NOMO-1 treated with dmso at 0.1 percent for 144 hours (cell line): Measurements from ENCODE around the gene ARF3.

ENCODE experiments used
- DNase-seq: peaks from one replicate; lab custom pipeline; 2025; ENCODE audit not compliant: unreplicated experiment; lab: John Stamatoyannopoulos, UW

ARF3 gene

DNA sequence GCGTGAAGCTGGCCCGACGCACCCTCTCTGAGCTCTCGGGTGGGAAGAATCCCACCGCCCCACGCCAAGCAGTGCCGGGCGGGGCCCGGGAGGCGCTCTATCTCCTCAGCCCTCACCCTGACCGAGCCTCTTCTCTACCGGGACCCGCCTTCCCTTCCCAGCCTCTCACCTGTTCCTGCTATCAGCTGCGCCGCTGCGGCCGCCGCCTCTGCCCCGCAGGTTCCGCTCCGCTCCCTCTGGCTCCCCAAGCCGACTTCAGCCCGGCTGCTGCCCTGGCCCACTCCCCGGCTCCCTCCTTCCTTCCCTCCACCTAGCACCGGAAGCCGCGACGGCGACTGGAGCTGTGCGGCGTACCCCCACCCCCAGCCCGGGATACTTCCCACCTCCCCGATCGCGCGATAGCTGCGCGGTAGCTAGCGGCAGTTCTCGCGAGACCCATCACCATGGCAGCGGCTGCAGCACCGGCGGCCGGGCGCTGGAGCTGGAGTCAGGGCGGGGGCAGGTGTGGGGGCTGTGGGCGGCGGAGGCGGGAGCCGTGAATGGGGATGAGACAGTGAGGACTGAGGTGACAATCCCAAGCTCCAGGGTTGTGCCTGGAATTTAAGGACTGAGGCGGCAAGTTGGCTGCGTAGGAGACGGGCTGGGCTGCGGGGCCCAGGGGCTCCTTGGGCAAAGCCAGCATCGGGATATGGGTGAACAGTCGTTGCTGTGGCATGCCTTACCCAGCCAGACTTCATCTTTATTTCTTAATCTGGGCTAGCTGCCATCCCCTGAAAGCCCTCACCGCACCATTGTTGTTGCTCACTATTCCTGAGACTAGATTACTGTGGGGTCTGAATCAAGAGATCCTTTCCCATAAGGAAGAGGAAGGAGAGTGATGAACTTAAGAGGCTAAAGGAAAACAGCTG is at the start of gene ARF3:
Gene ARF3 (minus strand): TSS at position 347 of the 908 bp plus-strand sequence. CDS start 16,392 bp downstream, outside the sequence.
- peak; percentile 93 for DNase-seq

DNA sequence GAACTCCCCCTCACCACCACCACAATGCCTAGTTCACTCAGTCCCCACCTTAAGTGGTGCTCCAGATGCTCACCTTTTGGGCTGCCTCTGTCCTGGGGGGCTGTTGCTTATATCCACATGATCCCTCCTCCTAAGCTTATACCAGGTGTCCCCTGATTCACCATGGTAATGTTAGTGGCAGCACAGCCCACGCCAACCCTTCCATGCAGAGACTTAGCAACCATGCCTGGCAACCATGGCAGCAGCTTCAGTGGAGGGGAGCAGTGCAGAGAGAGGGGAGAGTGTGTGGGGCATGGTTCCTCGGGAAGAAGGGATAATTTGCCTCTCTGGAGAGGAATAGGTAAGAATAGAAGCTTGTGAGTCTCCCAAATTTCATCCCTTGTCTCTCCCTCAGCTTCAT is 43.1 kb upstream of the ARF3 start:
- no peak for DNase-seq

DNA sequence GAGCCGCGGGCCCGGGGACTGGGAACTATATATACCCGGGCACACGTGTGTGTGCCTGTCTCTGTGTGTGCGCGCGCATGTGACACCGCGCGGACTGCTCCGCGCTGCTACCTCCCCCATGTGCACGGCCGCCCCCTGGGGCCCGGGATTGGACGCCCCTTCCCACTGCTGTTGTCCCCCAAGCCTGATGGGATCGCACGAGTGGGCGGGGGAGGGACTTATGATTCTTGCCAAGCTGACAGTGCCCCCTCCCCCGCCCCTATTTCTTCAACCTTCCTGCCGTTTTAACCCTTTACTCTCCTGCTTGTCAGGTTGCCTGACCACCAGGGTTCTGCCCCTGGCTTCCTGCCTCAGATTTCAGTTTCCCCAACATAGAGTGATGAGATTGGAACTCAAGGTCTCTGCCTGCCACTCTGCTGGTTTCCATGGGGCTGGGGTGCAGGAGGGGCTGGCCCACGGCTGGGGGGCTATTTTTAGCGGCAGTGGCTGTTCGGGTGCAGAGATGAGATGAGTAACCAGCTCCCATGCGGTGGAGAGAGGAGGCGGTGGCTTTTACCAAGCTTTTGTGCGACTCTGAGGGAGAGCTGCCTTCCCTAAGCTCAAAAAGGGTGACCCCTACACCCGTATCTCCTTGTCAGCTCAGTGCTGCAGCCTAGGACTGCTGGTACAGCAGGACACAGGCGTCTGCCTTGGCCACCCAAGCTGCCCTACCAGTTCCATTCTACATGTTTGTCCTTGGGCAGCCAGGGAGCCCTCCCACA is 42.3 kb upstream of the ARF3 start, which contains the start of gene DDN:
Gene DDN (minus strand): TSS at position 5 of the 761 bp plus-strand sequence. CDS start 88 bp downstream, outside the sequence.
- no peak for DNase-seq

DNA sequence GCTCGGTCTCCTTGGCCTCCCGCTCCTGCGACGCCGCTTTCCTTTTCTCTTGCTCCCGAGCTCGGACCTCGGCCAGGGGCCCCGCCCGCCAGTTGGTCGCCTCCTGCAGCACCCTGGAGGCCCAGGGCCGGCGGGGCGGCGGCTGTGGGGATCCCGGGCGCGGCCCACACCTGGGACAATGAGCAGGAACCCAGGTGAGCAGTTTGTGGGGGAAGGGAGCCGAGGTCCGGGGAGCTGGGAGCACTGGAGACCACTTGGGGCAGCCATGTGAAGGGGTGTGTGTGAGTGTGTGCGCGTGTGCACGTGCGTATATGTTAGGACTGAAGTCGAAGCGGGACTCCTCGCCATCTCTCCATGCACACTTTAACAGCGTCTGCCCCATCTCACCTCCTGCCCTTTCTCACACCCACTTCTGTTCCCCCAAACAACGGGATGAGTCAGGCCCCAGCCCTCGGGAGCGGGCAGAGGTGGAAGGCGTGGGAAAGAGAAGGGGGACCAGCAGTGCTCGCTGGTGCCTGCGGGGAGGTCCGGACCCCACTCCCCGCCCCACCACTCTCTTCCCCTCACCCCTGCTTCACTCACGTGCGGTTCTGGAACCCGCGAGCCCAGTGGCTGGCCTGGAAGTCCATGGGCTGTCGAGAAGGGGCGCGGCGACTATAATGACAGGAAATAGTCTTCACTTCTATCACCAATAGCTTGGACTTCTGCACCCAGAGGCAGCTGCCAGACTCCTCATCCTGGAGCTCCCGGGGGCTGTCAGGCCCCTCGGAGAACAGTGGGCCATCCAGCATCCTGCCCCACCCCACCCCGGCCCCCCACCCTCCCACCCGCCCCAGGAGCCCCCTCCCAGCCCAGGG is 41.4 kb upstream of the ARF3 start:
- DNase-seq: no peak

DNA sequence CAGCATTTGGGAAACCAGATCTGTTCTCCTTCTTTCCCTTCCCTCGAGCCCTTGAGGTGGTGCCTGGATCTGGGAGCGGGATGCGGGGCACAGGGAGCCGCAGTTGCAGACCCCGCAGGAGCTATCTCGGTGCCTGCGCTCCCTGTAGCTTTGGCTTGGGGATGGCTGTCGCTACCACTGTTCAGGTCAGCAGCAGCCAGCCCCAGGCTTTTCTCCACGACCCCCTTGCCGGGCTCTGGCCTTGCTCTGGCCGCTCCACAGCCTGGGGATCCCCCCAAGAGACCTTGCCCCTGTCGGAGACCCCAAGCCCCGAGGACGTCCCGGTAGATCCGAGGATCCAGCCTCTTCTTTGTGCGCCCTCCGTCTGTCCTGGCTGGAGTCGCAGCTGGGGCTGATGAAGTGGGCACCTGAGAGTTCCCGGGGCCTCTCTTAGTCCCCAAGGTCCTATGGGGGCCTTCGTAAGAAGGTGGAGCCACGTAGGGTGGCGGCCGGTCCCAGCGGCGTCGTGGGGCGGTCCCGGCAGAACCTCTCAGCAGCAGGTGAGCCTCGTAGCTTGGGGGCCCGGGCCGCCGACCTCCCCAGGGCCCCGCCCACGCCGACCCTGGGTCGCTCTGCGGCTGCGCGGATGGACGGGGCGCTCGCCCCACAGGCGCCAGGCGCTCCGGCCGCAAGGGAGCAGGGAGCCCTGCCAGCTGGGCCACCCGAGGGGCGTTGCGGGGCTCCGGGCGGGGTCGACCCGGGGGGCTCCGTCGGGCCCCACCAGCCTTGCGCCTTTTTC is 40.6 kb upstream of the ARF3 start:
- no peak for DNase-seq

DNA sequence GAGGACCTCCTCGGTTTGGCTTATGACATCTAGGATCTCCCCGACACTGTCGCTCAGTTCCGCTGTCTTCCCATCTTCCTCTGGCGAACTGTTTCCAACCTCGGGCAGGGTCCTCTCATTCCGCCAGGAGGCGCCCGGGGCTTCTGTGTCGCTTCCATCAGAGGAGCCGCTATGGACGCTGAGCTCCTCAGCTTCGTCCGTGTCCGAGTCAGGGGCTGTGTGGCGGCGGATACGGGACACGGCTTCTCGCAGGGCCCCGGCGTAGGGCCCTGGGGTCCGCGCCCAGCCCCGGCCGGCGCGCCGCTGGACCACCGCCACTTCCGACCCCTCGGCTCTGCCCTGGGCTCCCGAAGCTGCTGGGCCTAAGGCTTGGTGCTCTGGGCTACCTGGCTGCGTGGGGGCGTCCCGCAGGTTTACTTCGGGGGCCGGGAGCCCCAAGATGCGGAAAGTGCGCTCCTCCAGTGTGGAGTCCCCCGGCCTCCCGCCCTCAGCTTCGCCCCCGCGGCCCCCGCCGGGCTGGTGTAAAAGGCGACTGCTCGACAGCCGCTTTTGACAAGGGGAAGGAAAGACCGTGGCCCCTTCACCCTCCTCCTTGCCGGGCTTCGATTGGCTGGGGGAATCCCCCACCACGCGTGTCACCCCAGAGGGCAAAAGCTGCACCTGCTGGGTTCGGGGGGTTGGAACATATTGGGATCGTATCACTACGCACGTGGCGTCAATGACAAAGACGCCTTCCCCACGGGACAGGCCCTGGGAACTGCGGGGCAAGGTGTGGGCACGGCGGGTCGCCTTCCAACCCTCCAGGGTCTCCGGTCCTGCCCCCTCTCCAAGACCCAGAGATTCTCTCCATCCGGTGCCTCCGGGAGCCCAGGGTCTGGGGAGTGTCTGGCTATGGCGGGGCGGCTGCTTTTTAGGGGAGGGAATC is 39.8 kb upstream of the ARF3 start:
- peak; percentile 48 for DNase-seq

DNA sequence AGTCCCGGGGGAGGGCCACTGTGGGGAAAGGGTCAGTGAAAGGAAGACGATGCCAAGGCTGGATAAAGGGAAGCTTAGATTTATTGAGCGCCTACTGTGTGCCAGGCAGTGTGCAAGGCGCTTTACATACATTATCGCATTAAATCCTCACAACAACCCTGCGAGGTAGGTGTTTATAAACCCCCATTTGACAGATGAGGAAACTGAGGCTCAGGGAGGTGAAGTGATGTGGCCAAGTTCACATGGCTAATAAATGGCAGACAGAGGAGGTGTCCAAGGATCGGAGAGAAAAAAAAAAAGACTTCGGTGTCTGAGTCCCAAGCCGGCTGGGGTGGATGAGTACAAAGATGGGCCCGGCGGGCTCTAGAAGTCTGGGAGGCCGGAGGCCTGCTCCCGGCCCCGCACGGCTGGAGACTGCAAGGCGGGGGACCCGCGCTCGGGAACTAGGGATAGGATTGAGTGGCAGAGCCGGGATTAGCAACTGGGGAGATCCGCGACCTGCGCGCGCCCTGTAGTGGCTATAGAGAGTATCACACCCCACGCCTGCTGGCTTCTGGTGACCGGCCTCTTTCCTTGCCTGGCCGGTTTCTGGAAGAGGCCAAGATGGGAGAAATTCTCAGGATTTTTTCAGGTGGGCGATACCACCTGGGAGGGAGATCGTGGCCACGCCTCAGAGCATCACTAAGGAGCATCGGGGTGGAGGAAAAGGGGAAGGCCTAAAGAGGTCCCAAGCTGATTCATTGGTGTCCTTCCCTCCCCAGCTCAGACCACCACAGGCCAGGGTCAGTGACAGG is 38.0 kb upstream of the ARF3 start:
- DNase-seq: no peak

DNA sequence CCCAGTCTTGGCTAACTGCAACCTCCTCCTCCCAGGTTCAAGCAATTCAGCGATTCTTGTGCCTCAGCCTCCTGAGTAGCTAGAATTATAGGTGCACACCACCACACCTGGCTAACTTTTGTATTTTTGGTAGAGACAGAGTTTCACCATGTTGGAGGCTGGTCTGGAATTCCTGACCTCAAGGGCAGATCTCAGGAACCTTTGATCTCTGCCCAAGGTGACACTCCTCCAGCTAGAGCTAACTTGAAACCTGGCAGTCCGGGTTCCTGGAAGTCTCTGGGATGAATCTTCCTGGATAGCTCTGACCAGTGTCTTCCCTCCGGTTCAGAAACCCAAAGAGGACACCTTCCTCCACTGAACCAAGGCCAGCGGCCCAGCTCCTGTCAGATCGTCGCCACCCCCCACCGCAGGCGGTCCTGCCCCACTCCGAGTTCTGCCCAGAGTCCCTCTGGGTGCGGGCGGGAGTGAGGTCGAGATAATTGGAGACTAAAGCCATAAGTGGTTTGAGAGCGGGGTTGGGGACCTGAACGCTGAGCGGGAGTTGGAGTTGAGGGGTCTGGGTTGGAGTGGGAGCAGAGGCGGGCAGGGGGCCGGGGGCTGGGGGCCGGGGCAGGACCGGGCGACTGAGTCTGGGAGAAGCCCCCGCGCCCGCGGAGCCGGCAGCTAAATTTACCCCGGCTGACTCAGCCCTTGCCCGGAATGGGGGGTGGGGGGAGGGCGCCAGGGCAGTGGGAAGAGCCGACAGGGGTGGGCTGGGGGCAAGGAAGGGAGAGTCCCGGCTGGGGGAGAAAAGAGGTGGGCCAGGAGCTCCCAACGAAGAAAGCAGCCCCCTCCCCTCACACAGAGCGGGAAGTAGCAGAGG is 37.2 kb upstream of the ARF3 start:
- no peak for DNase-seq

DNA sequence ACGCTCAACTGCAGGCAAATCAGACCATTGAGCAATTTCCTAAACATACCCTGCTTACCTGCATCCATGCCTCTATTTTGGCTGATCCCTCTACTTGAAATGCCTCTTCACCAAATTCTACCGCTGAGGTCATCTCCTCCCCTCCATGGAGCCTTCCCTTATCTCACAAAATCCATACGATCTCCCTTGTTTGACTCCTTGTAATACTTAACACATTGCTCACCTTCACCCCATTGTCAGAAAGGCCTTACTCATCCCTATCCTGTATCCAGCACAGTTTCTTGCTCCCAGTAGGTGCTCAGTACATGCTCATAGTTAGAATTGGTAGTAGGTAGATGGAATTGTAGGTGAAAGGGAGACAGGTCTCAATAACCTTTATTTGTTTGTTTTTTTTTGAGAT is 36.5 kb upstream of the ARF3 start:
- DNase-seq: no peak

DNA sequence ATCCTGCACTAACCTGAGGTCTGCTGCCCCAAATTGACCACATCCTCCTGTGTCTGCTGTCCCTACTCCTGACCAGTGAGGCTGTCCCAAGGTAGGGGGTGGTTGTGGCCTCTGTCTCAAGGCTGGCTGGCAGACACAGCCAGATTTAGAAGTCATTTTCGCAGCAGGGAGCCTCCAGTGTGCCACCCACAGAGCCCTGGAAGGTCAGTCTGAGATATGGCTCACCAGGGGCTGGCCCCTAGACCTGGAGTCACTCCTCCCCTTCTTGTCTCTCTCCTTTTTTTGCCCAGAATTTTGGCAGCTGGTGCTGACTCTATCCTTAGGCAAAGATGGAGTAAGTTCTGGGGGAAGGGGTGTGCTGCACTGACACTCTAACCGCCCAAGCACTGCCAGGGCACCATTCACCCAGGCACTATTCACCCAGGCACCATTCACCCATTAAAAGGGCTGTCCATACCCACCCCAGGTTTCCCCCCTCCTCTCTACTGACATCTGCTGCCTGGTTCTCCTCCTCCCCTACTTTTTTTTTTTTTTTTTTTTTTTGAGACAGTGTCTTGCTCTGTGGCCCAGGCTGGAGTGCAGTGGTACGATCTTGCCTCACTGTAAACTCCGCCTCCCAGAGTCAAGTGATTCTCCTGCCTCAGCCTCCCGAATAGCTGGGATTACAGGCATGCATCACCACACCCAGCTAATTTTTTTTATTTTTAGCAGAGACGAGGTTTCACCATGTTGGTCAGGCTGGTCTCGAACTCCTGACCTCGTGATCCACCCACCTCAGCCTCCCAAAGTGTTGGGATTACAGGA is 34.2 kb upstream of the ARF3 start:
- no peak for DNase-seq

DNA sequence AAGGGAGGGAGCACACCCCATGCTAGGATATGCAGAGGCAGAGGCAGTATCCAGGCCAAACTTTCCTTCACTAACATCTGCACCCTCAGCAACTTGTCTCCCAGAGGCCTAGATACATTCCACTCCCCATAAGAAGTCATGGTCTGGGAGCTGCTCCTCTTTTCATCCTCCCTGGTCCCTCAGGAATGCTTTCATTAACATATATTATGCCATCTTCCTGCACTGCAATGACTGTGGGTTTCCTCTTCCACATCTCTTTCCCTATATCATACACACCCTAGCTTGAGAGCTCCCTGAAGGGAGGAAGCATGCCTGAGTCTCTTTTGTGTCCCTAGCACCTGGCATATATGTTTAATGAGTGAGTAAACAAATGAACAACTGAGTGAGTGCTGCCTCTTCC is 33.3 kb upstream of the ARF3 start:
- no peak for DNase-seq

DNA sequence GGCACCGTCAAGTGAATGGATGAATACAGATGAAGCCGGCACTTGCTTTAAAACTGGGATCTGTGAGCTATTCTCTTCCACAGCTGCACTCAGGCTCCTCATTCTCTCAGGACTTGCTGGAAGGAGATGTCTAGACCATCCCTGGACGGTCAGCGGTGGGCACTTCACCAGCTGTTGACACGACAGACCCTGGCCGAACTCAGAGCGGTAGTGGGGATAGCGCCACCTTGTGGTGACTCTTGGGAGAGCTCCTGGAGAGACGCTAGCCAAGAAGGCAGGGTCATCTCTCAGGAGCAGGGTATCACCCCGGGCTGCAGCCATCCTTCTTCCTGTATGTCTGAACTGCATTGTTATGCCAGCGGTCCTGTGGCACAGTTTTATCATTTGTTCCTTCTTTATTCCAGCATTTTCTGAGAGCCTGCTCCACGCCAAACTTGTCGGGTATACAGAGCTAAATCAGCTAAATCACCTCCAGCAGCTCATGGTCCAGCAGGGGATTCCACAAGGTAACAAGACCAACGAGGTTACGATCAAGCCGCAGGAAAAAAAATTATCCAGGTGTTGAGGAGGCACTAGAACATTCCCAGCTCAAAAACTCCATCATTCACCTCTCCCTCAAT is 30.9 kb upstream of the ARF3 start:
- no peak for DNase-seq

DNA sequence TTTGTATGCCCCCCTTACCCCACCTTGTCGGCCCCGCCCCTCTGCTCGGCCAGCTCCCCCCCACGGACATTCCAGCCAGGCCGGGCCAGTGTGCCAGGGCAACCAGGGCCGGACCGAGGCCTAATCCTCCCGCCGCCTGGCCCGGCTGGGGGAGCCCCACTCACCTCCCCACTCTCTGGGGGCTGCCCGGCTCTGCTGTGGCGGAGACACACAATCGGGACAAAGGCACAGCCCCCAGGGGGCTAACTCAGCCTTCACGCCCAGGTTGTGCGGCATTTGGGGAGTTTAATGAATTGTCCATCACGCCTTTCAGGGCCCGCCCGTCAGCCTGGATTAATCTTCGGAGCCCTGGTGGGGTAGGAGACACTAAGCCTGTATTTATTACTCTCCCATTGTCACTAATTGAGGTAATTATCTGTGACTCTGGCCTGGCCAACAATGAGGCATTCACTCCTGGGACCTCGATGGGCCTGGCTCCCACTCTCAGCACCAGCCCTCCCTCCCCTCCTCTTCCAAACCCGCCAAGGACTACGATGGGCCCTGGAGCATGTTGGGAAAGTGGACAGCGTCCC is 29.5 kb upstream of the ARF3 start:
- DNase-seq: no peak

DNA sequence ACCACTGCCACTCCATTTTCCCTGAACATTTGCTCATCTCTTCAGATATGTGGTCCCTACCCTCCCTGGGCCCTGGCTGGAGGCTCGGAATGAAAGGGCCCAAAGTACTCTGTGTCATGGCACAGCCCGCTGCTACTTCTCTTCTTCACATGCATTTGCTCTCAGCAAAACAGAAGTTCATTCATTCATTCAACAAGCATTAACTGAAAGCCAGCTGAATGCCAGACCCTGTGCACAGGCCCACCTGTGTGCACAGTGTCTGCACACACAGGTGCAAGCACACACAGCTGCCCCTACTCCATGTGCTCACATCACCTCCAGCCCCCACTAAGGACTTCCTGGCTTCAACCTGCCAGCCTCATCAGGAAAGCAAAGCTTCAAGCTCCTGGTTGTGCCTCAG is 28.6 kb upstream of the ARF3 start:
- DNase-seq: no peak

DNA sequence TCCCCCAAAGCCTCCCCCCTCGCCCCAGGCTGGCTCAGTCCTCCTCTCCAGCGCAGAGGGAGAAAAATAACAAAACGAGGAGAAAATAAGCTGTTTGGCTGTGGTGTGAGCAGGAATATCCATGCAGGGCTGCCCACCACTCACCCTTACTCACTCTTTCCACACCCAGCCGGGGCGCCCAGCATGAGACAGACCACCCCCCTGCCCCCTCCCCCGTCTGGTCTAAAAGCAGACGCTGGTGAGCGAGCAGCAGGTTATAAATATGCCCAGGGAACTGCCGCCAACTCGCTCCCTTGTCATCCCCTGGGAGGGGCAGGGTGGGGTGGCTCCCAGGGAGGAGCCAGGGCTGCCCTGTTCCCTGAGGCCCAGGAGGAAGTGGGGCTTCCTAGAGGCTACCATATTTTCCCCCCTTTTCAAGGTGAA is 28.2 kb upstream of the ARF3 start:
- no peak for DNase-seq
